ENCODE measurements around the gene SETD7. TPM values are rescaled to one million over a fixed set of nuclear protein-coding genes. Genes with fewer than 3 reads are reported as not detected.

SETD7 gene
- total RNA-seq, 1 donor from 2014 or later, result 22.6 TPM

GRCh38 chr4:139492429-139492828 lies 63.6 kb downstream of the SETD7 start:
- Mint-ChIP-seq H3K36me3 (ENCODE audit: unreplicated experiment) (peaks cover 9% of the 10 kb centered on the region), H3K27ac (ENCODE audit: unreplicated experiment) (no peak overlapping the region), H3K27me3 (ENCODE audit: unreplicated experiment) (no peaks in the 10 kb centered on the region), H3K9me3 (ENCODE audit: unreplicated experiment) (no peaks in the 10 kb centered on the region), H3K4me3 (ENCODE audit: unreplicated experiment) (no peak overlapping the region), H3K4me1 (ENCODE audit: low read depth, unreplicated experiment) (peaks cover 2% of the 10 kb centered on the region)
- no peak for TF ChIP-seq CTCF (IDR thresholded peaks at IDR 0.05; ENCODE audit: partially characterized antibody, unreplicated experiment)
- no peak for DNase-seq

GRCh38 chr4:139489638-139490037 lies 66.4 kb downstream of the SETD7 start:
- Mint-ChIP-seq H3K36me3 (ENCODE audit: unreplicated experiment) (peaks cover 9% of the 10 kb centered on the region), H3K4me1 (ENCODE audit: low read depth, unreplicated experiment) (no peaks in the 10 kb centered on the region), H3K27ac (ENCODE audit: unreplicated experiment) (no peak overlapping the region), H3K4me3 (ENCODE audit: unreplicated experiment) (no peak overlapping the region), H3K27me3 (ENCODE audit: unreplicated experiment) (no peaks in the 10 kb centered on the region), H3K9me3 (ENCODE audit: unreplicated experiment) (no peaks in the 10 kb centered on the region)
- DNase-seq, result no peak
- TF ChIP-seq CTCF (IDR thresholded peaks at IDR 0.05; ENCODE audit: partially characterized antibody, unreplicated experiment), result no peak

- no peak overlapping the region for H3K27ac Mint-ChIP-seq (ENCODE audit: unreplicated experiment)
- H3K4me1 Mint-ChIP-seq (ENCODE audit: low read depth, unreplicated experiment), result no peaks in the 10 kb centered on the region
- no peaks in the 10 kb centered on the region for H3K27me3 Mint-ChIP-seq (ENCODE audit: unreplicated experiment)
- no peak for DNase-seq
- H3K36me3 Mint-ChIP-seq (ENCODE audit: unreplicated experiment), result peaks cover 4% of the 10 kb centered on the region
- TF ChIP-seq CTCF (IDR thresholded peaks at IDR 0.05; ENCODE audit: partially characterized antibody, unreplicated experiment), result no peak
- no peak overlapping the region for H3K4me3 Mint-ChIP-seq (ENCODE audit: unreplicated experiment)
- H3K9me3 Mint-ChIP-seq (ENCODE audit: unreplicated experiment), result no peaks in the 10 kb centered on the region
Observed at GRCh38 chr4:139488442-139488841, 67.6 kb downstream of the SETD7 start.

- DNase-seq, result no peak
- Mint-ChIP-seq H3K27me3 (ENCODE audit: unreplicated experiment) (no peaks in the 10 kb centered on the region), H3K9me3 (ENCODE audit: unreplicated experiment) (no peaks in the 10 kb centered on the region), H3K27ac (ENCODE audit: unreplicated experiment) (no peak overlapping the region), H3K4me1 (ENCODE audit: low read depth, unreplicated experiment) (no peaks in the 10 kb centered on the region), H3K36me3 (ENCODE audit: unreplicated experiment) (no peaks in the 10 kb centered on the region), H3K4me3 (ENCODE audit: unreplicated experiment) (no peak overlapping the region)
- no peak for TF ChIP-seq CTCF (IDR thresholded peaks at IDR 0.05; ENCODE audit: partially characterized antibody, unreplicated experiment)
Observed at GRCh38 chr4:139484783-139485311, 71.2 kb downstream of the SETD7 start.

GRCh38 chr4:139483000-139483399 lies 73.0 kb downstream of the SETD7 start:
- no peaks in the 10 kb centered on the region for H3K9me3 Mint-ChIP-seq (ENCODE audit: unreplicated experiment)
- no peaks in the 10 kb centered on the region for H3K27me3 Mint-ChIP-seq (ENCODE audit: unreplicated experiment)
- no peaks in the 10 kb centered on the region for H3K4me1 Mint-ChIP-seq (ENCODE audit: low read depth, unreplicated experiment)
- no peak for DNase-seq
- no peak overlapping the region for H3K27ac Mint-ChIP-seq (ENCODE audit: unreplicated experiment)
- no peaks in the 10 kb centered on the region for H3K36me3 Mint-ChIP-seq (ENCODE audit: unreplicated experiment)
- H3K4me3 Mint-ChIP-seq (ENCODE audit: unreplicated experiment), result no peak overlapping the region
- no peak for TF ChIP-seq CTCF (IDR thresholded peaks at IDR 0.05; ENCODE audit: partially characterized antibody, unreplicated experiment)
